Thymus (tissue), 11 donors: ENCODE data around the gene AMDHD1. TPM values are rescaled to one million over a fixed set of nuclear protein-coding genes. Genes with fewer than 3 reads are reported as not detected.

Experiments used
- DNase-seq, 9 donors: peaks; one replicate each; pipeline ENCODE4 v3.0.0-alpha.2; 2013; ENCODE audit warnings: low spot score in 9 of 9, low read depth in 6 of 9, missing footprints in 1 of 9
- H3K27ac ChIP-seq, 2 donors: one replicate each; pipeline ENCODE4 v1.5.1; 2013; ENCODE audit warnings: control low read depth in 1 of 2, low read depth in 1 of 2, low read length in 1 of 2, mild to moderate bottlenecking in 1 of 2, moderate library complexity in 1 of 2
- H3K27me3 ChIP-seq, 2 donors: one replicate each; pipeline ENCODE4 v1.5.1; 2013; ENCODE audit warnings: low read length in 1 of 2; ENCODE audit not compliant: control insufficient read depth in 2 of 2, insufficient read depth in 1 of 2
- H3K36me3 ChIP-seq, 2 donors: one replicate each; pipeline ENCODE4 v1.5.1; 2013; ENCODE audit warnings: low read length in 1 of 2, mild to moderate bottlenecking in 1 of 2, moderate library complexity in 1 of 2; ENCODE audit not compliant: control insufficient read depth in 2 of 2, insufficient read depth in 2 of 2
- H3K4me1 ChIP-seq, 2 donors: one replicate each; pipeline ENCODE4 v1.5.1; 2013; ENCODE audit warnings: low read length in 2 of 2; ENCODE audit not compliant: control insufficient read depth in 2 of 2, insufficient read depth in 2 of 2
- H3K4me3 ChIP-seq, 2 donors: one replicate each; pipeline ENCODE4 v1.5.1; 2013; ENCODE audit warnings: low read length in 2 of 2, control low read depth in 1 of 2, mild to moderate bottlenecking in 1 of 2
- H3K9me3 ChIP-seq, 2 donors: one replicate each; pipeline ENCODE4 v1.5.1; 2013; ENCODE audit warnings: low read length in 1 of 2, mild to moderate bottlenecking in 1 of 2; ENCODE audit not compliant: control insufficient read depth in 2 of 2, insufficient read depth in 1 of 2
- WGBS: extraction: QIAGEN DNeasy Blood & Tissue Kit; methylation state at CpG from one replicate; pipeline ENCODE4 v1.1.7; 2013; 5-methylcytosine and 5-hydroxymethylcytosine counted together
- polyA plus RNA-seq: library from polyadenylated mRNA; stranded (reverse); fragments of 200-250 nt; gene quantifications from one replicate; pipeline ENCODE4 v1.2.3, GENCODE V29; 2013
- total RNA-seq: library from RNA; stranded (reverse); fragments of 120-200 nt; gene quantifications from one replicate; pipeline ENCODE4 v1.2.4, GENCODE V29; 2013
- donor health status: healthy.

AMDHD1 gene
- total and polyA plus RNA-seq, 2 donors = 0.52 to 2.2 TPM

GRCh38 chr12:95984682-95985081 lies 41.6 kb downstream of the AMDHD1 start:
- Histone ChIP-seq H3K36me3 (no peaks in the 10 kb centered on the region), H3K4me1 (no peaks in the 10 kb centered on the region), H3K27me3 (no peaks in the 10 kb centered on the region), H3K27ac (no peak overlapping the region), H3K4me3 (no peak overlapping the region), H3K9me3 (no peaks in the 10 kb centered on the region)
- no peak for DNase-seq
- 99% methylated on average over 1 of the region's 1 CpG for WGBS

GRCh38 chr12:95986635-95987570 lies 43.8 kb downstream of the AMDHD1 start:
- Histone ChIP-seq H3K27me3 (no peaks in the 10 kb centered on the region), H3K36me3 (no peaks in the 10 kb centered on the region), H3K4me1 (no peaks in the 10 kb centered on the region), H3K9me3 (no peaks in the 10 kb centered on the region), H3K27ac (no peak overlapping the region), H3K4me3 (no peak overlapping the region)
- 97% methylated on average over 14 of the region's 14 CpGs for WGBS
- DNase-seq = no peak

DNA sequence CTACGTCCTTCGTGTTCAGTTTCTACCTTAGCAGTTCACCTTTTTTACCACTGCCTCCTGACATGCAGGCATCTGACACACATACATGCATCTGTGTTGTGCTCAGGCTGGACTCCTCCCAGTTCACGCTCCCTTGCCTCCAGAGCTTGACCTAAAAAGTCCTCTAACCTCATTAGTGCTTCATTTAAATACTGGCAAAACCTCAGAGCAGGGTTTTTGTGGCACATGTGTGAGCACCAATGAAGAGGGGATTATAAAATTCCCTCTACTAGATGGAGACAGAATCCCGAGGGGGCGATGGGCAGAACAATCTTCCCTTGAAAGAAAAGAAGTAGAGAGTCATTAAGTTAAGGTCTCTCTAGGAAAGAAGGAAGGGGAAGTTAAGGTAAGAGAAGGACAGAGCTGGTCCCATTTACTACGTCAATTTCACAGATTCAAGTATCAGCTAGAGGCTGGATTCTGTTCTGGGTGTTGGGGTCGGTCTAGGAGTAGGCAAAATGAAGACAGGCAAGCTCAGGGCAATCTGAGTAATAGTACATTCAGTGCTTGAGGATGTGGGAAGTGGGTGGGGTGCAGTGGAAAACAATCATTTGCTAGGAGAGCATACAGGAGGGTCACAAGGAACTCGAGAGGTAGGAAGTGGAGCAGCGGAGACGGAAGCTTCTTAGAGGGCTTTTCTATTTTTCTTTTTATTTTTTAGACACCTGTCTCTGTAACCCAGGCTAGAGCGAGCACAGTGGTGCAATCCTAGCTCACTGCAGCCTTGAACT lies 45.6 kb downstream of the AMDHD1 start:
- Histone ChIP-seq H3K9me3 (no peaks in the 10 kb centered on the region), H3K4me1 (no peaks in the 10 kb centered on the region), H3K36me3 (no peaks in the 10 kb centered on the region), H3K4me3 (no peak overlapping the region), H3K27me3 (no peaks in the 10 kb centered on the region), H3K27ac (no peak overlapping the region)
- no peak for DNase-seq
- WGBS = 88% methylated on average over 11 of the region's 11 CpGs

GRCh38 chr12:95989504-95990123 lies 46.5 kb downstream of the AMDHD1 start:
- Histone ChIP-seq H3K27ac (no peak overlapping the region), H3K36me3 (no peaks in the 10 kb centered on the region), H3K4me1 (no peaks in the 10 kb centered on the region), H3K27me3 (no peaks in the 10 kb centered on the region), H3K9me3 (no peaks in the 10 kb centered on the region), H3K4me3 (no peak overlapping the region)
- WGBS = 56% methylated on average over 4 of the region's 4 CpGs
- DNase-seq = no peak

GRCh38 chr12:95990136-95990535 lies 47.0 kb downstream of the AMDHD1 start:
- Histone ChIP-seq H3K9me3 (no peaks in the 10 kb centered on the region), H3K4me1 (no peaks in the 10 kb centered on the region), H3K27me3 (no peaks in the 10 kb centered on the region), H3K36me3 (no peaks in the 10 kb centered on the region), H3K4me3 (no peak overlapping the region), H3K27ac (no peak overlapping the region)
- WGBS = 96% methylated on average over 7 of the region's 7 CpGs
- DNase-seq = no peak

GRCh38 chr12:95993907-95994306 lies 50.8 kb downstream of the AMDHD1 start:
- DNase-seq = no peak
- H3K27me3 ChIP-seq = no peaks in the 10 kb centered on the region

GRCh38 chr12:95994476-95994875 lies 51.3 kb downstream of the AMDHD1 start:
- no peak overlapping the region for H3K4me3 ChIP-seq
- no peak overlapping the region for H3K27ac ChIP-seq
- H3K4me1 ChIP-seq = no peaks in the 10 kb centered on the region
- no peaks in the 10 kb centered on the region for H3K9me3 ChIP-seq
- no peaks in the 10 kb centered on the region for H3K36me3 ChIP-seq
- no peak for DNase-seq
- 97% methylated on average over 5 of the region's 5 CpGs for WGBS
- no peaks in the 10 kb centered on the region for H3K27me3 ChIP-seq

More at GRCh38 chr12:95993907-95994306, 50.8 kb downstream of the AMDHD1 start:
- no peak overlapping the region for H3K4me3 ChIP-seq
- WGBS = 98% methylated on average over 7 of the region's 7 CpGs
- H3K36me3 ChIP-seq = no peaks in the 10 kb centered on the region
- no peaks in the 10 kb centered on the region for H3K9me3 ChIP-seq
- H3K27ac ChIP-seq = no peak overlapping the region
- no peaks in the 10 kb centered on the region for H3K4me1 ChIP-seq

- WGBS = 97% methylated on average over 29 of the region's 29 CpGs
- DNase-seq = no peak
- Histone ChIP-seq H3K36me3 (no peaks in the 10 kb centered on the region), H3K4me1 (no peaks in the 10 kb centered on the region), H3K27ac (no peak overlapping the region), H3K27me3 (no peaks in the 10 kb centered on the region), H3K4me3 (no peak overlapping the region), H3K9me3 (no peaks in the 10 kb centered on the region)
Observed at GRCh38 chr12:95995238-95996031, 52.3 kb downstream of the AMDHD1 start.
